GM06990 (cell line): Measurements from ENCODE around the gene WDR38.

Source experiments
- DNase-seq: peaks from one replicate; pipeline ENCODE4 v3.0.0-alpha.2; 2011; ENCODE audit not compliant: insufficient read length; ENCODE audit errors: extremely low read depth
- H3K27me3 ChIP-seq: replicated peaks from 2 replicates; pipeline ENCODE4 v1.6.0; 2011; ENCODE audit warnings: low read length; ENCODE audit not compliant: control insufficient read depth, insufficient read depth
- H3K36me3 ChIP-seq: 2 replicates; pipeline ENCODE4 v1.5.1; 2011; ENCODE audit warnings: low read length; ENCODE audit not compliant: control insufficient read depth, insufficient read depth
- H3K4me3 ChIP-seq: replicated peaks from 2 replicates; pipeline ENCODE4 v1.5.1; 2011; ENCODE audit warnings: low read depth, mild to moderate bottlenecking, control low read depth, low read length
- CTCF ChIP-seq: IDR thresholded peaks from 2 replicates; pipeline ENCODE4 v1.5.1; 2011; ENCODE audit warnings: low read length, control low read depth, mild to moderate bottlenecking, inconsistent platforms; ENCODE audit not compliant: insufficient read depth, poor library complexity, severe bottlenecking

WDR38 gene

GRCh38 chr9:124846969-124847368 is 6.3 kb upstream of the WDR38 start:
- DNase-seq, result no peak
- Histone ChIP-seq H3K27me3 (no peaks in the 10 kb centered on the region), H3K4me3 (no peak overlapping the region), H3K36me3 (no peaks in the 10 kb centered on the region)
- no peak for TF ChIP-seq CTCF

- Histone ChIP-seq H3K27me3 (no peaks in the 10 kb centered on the region), H3K4me3 (no peak overlapping the region), H3K36me3 (no peaks in the 10 kb centered on the region)
- TF ChIP-seq CTCF, result no peak
- DNase-seq, result no peak
Observed at GRCh38 chr9:124849801-124850200, 3.5 kb upstream of the WDR38 start.

- H3K4me3 ChIP-seq, result no peak overlapping the region
- H3K27me3 ChIP-seq, result no peaks in the 10 kb centered on the region
- DNase-seq, result no peak
- H3K36me3 ChIP-seq, result peaks cover 8% of the 10 kb centered on the region
- TF ChIP-seq CTCF, result no peak
Observed at GRCh38 chr9:124852121-124852828, 985 bp upstream of the WDR38 start.

- Histone ChIP-seq H3K36me3 (peaks cover 22% of the 10 kb centered on the region), H3K27me3 (no peaks in the 10 kb centered on the region), H3K4me3 (peak overlapping the region; percentile 56)
- TF ChIP-seq CTCF, result no peak
- DNase-seq, result no peak
Observed at GRCh38 chr9:124853605-124854143, 414 bp downstream of the WDR38 start.

GRCh38 chr9:124854161-124854560 is 901 bp downstream of the WDR38 start:
- peaks cover 27% of the 10 kb centered on the region for H3K36me3 ChIP-seq
- DNase-seq, result no peak
- H3K27me3 ChIP-seq, result no peaks in the 10 kb centered on the region
- H3K4me3 ChIP-seq, result no peak overlapping the region
- TF ChIP-seq CTCF, result no peak

GRCh38 chr9:124854822-124855221 is 1.6 kb downstream of the WDR38 start:
- Histone ChIP-seq H3K36me3 (peaks cover 32% of the 10 kb centered on the region), H3K4me3 (no peak overlapping the region), H3K27me3 (no peaks in the 10 kb centered on the region)
- DNase-seq, result no peak
- TF ChIP-seq CTCF, result no peak
